OCI-LY1 (cell line): Measurements from ENCODE around the gene ZNF224.

ENCODE experiments used
- H2AFZ ChIP-seq: fragments of 200-600 bp; sonication (generic), shearing (Covaris generic); 2 replicates; pipeline ENCODE4 v1.6.0; 2014; ENCODE audit warnings: antibody characterized with exemption, mild to moderate bottlenecking, low read length
- H3F3A ChIP-seq: fragments of 200-600 bp; sonication (generic), shearing (Covaris generic); 2 replicates; pipeline ENCODE4 v1.6.0; 2014; ENCODE audit warnings: mild to moderate bottlenecking, antibody characterized with exemption, low read length, moderate library complexity; ENCODE audit not compliant: insufficient read depth
- H3K27ac ChIP-seq: fragments of 200-600 bp; sonication (generic); 2 replicates; pipeline ENCODE4 v1.5.1; 2014; ENCODE audit warnings: low read length, mixed run types, mild to moderate bottlenecking, low read depth; ENCODE audit not compliant: poor library complexity, severe bottlenecking
- H3K27me3 ChIP-seq: fragments of 200-600 bp; sonication (generic); 2 replicates; pipeline ENCODE4 v1.6.0; 2014; ENCODE audit warnings: antibody characterized with exemption, mild to moderate bottlenecking, low read length, moderate library complexity; ENCODE audit not compliant: insufficient read depth
- H3K36me3 ChIP-seq: fragments of 200-600 bp; sonication (generic); 2 replicates; pipeline ENCODE4 v1.6.1; 2014; ENCODE audit warnings: mild to moderate bottlenecking, antibody characterized with exemption, low read length, moderate library complexity, mixed read lengths; ENCODE audit not compliant: insufficient read depth
- H3K4me1 ChIP-seq: fragments of 200-600 bp; sonication (generic); 2 replicates; pipeline ENCODE4 v1.5.1; 2014; ENCODE audit warnings: mild to moderate bottlenecking, low read length, moderate library complexity; ENCODE audit not compliant: insufficient read depth, severe bottlenecking
- H3K4me2 ChIP-seq: fragments of 200-600 bp; sonication (generic), shearing (Covaris generic); 2 replicates; pipeline ENCODE4 v1.6.1; 2014; ENCODE audit warnings: low read length
- H3K4me3 ChIP-seq: fragments of 200-600 bp; sonication (generic); 2 replicates; pipeline ENCODE4 v1.5.1; 2014; ENCODE audit warnings: low read length, low read depth, mild to moderate bottlenecking, mixed read lengths; ENCODE audit not compliant: poor library complexity, severe bottlenecking
- H3K79me2 ChIP-seq: fragments of 200-600 bp; shearing (Covaris generic); 2 replicates; pipeline ENCODE4 v1.6.1; 2016; ENCODE audit warnings: mixed run types, low read length, mixed read lengths; ENCODE audit not compliant: insufficient read depth
- H3K9ac ChIP-seq: fragments of 200-600 bp; sonication (generic), shearing (Covaris generic); 2 replicates; pipeline ENCODE4 v1.6.1; 2014; ENCODE audit warnings: mild to moderate bottlenecking, low read length, mixed read lengths
- H3K9me2 ChIP-seq: fragments of 200-600 bp; sonication (generic), shearing (Covaris generic); 2 replicates; pipeline ENCODE4 v1.6.1; 2014; ENCODE audit warnings: low read depth, mild to moderate bottlenecking, low read length, mixed read lengths
- H3K9me3 ChIP-seq: fragments of 200-600 bp; shearing (Covaris generic); 2 replicates; pipeline ENCODE4 v1.6.1; 2014; ENCODE audit warnings: low read length, mixed read lengths
- H4K20me1 ChIP-seq: fragments of 200-600 bp; sonication (generic), shearing (Covaris generic); 2 replicates; pipeline ENCODE4 v1.6.0; 2016; ENCODE audit warnings: mild to moderate bottlenecking, low read length; ENCODE audit not compliant: insufficient read depth
- CTCF ChIP-seq: fragments of 200-600 bp; sonication (generic), shearing (Covaris generic); IDR thresholded peaks from 2 replicates; pipeline ENCODE4 v1.5.1; 2017; ENCODE audit warnings: mild to moderate bottlenecking, antibody characterized with exemption, low read length, moderate library complexity, mixed read lengths
- EZH2 ChIP-seq: fragments of 200-600 bp; sonication (generic), shearing (Covaris generic); IDR thresholded peaks from 2 replicates; pipeline ENCODE4 v1.8.0; 2017; ENCODE audit warnings: borderline replicate concordance, mixed run types, mild to moderate bottlenecking, antibody characterized with exemption, low read length, moderate library complexity, mixed read lengths

The ZNF224 gene

GRCh38 chr19:44149776-44150175, 55.6 kb downstream of the ZNF224 start:
- Histone ChIP-seq H4K20me1 (no peaks in the 10 kb centered on the region), H3K27me3 (no peaks in the 10 kb centered on the region), H3K36me3 (no peaks in the 10 kb centered on the region)

GRCh38 chr19:44151491-44151890, 57.3 kb downstream of the ZNF224 start:
- Histone ChIP-seq H3K79me2 (no peaks in the 10 kb centered on the region), H3K4me1 (no peaks in the 10 kb centered on the region), H3K27me3 (no peaks in the 10 kb centered on the region), H3K9me2 (no peaks in the 10 kb centered on the region), H3K27ac (no peak overlapping the region), H2AFZ (no peak overlapping the region), H4K20me1 (no peaks in the 10 kb centered on the region), H3K36me3 (no peaks in the 10 kb centered on the region), H3F3A (no peaks in the 10 kb centered on the region), H3K4me3 (no peak overlapping the region), H3K9ac (no peak overlapping the region), H3K4me2 (no peak overlapping the region), H3K9me3 (peaks cover 7% of the 10 kb centered on the region)
- TF ChIP-seq CTCF (no peak), EZH2 (no peak)

More at GRCh38 chr19:44149776-44150175, 55.6 kb downstream of the ZNF224 start:
- H3F3A ChIP-seq, result no peaks in the 10 kb centered on the region
- no peaks in the 10 kb centered on the region for H3K9me2 ChIP-seq
- H2AFZ ChIP-seq, result no peak overlapping the region
- no peaks in the 10 kb centered on the region for H3K4me1 ChIP-seq
- H3K79me2 ChIP-seq, result no peaks in the 10 kb centered on the region
- no peak overlapping the region for H3K27ac ChIP-seq
- TF ChIP-seq EZH2 (no peak), CTCF (no peak)
- no peak overlapping the region for H3K4me2 ChIP-seq
- H3K9me3 ChIP-seq, result no peaks in the 10 kb centered on the region
- no peak overlapping the region for H3K9ac ChIP-seq
- no peak overlapping the region for H3K4me3 ChIP-seq

GRCh38 chr19:44156475-44156874, 62.3 kb downstream of the ZNF224 start:
- no peaks in the 10 kb centered on the region for H3K27me3 ChIP-seq
- H3K27ac ChIP-seq, result no peak overlapping the region
- no peak overlapping the region for H3K4me2 ChIP-seq
- H3K4me3 ChIP-seq, result no peak overlapping the region
- H3K9ac ChIP-seq, result no peak overlapping the region
- no peaks in the 10 kb centered on the region for H3K9me2 ChIP-seq
- no peak overlapping the region for H2AFZ ChIP-seq
- TF ChIP-seq CTCF (no peak), EZH2 (no peak)
- H3K4me1 ChIP-seq, result no peaks in the 10 kb centered on the region
- no peaks in the 10 kb centered on the region for H3K79me2 ChIP-seq
- H3K36me3 ChIP-seq, result no peaks in the 10 kb centered on the region
- H4K20me1 ChIP-seq, result no peaks in the 10 kb centered on the region
- no peaks in the 10 kb centered on the region for H3F3A ChIP-seq
- H3K9me3 ChIP-seq, result peaks cover 16% of the 10 kb centered on the region
